ENCODE results near the gene CXCL3. TPM values are rescaled to one million over a fixed set of nuclear protein-coding genes. Genes with fewer than 3 reads are reported as not detected.

The CXCL3 gene
- total RNA-seq, 1 donor from 2014 or later: not detected

DNA sequence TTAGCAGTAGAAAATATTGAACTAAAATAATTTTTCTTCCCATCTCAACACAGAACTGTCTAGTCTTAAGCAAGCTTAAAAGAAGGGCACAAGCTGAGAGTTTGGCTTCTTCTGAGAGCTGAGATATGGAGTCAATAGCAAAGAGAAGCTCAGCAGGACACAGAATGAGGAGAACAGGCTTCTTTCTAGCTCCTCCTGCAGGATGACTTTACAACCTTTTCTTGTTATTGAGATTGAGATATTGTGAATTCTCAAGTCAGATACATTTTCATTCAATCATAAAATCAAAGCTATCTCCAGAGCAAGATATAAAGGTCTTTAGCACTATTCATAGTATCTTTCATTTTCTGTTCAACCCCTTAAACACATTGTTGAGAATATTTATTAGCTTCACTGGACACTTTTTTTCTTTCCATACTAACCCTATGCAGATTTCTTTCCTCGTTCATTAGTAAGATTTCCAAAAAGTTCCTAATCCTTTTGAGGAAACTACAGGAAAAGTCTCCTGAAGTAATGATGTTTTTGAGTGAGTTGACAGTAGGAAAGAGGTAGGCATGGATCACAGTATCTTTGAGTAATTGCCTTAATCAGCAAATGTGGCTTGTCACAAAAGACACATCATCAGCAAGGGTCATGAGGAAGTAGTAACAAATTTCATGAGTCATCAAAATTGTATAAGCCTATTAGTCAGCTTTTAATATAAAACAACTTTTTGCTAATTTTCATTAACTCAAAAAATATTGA lies 17.8 kb upstream of the CXCL3 start:
- intact Hi-C loops (cut with DNase I): no loop called here
- H3K4me3 ChIP-seq: no peak overlapping the region
- H3K4me1 ChIP-seq: no peaks in the 10 kb centered on the region
- no peaks in the 10 kb centered on the region for H3K27me3 ChIP-seq
- TF ChIP-seq, protein P1, sequence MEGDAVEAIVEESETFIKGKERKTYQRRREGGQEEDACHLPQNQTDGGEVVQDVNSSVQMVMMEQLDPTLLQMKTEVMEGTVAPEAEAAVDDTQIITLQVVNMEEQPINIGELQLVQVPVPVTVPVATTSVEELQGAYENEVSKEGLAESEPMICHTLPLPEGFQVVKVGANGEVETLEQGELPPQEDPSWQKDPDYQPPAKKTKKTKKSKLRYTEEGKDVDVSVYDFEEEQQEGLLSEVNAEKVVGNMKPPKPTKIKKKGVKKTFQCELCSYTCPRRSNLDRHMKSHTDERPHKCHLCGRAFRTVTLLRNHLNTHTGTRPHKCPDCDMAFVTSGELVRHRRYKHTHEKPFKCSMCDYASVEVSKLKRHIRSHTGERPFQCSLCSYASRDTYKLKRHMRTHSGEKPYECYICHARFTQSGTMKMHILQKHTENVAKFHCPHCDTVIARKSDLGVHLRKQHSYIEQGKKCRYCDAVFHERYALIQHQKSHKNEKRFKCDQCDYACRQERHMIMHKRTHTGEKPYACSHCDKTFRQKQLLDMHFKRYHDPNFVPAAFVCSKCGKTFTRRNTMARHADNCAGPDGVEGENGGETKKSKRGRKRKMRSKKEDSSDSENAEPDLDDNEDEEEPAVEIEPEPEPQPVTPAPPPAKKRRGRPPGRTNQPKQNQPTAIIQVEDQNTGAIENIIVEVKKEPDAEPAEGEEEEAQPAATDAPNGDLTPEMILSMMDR (IDR thresholded peaks at IDR 0.05): no peak
- no peak for TF ChIP-seq POLR2AphosphoS5 (IDR thresholded peaks at IDR 0.05; ENCODE audit: insufficient read depth in 1 of 2, low read depth in 1 of 2)
- no peak for TF ChIP-seq POLR2A (IDR thresholded peaks at IDR 0.05)
- no peak for DNase-seq (ENCODE audit: extremely low spot score in 2 of 2)
- no peak overlapping the region for H3K27ac ChIP-seq
- no peaks in the 10 kb centered on the region for H3K9me3 ChIP-seq
- H3K36me3 ChIP-seq: no peaks in the 10 kb centered on the region

DNA sequence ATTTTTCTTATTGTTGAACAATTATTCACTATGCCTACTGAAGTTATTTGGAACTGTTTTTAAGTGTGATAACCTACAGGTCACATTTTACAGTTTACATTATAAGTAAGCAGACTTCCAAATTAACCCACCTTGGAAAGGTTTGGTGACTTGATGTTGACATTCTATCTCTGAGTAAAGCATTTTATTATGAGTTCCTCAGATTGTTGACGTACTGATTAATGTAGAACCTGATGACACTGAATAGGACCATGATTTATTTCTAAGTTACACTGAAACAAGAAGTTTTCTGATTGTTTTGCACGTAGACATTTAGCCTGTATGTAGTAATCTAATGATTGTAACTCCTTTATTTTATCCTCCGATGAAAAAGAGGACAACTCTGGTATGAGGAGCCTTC lies 17.0 kb upstream of the CXCL3 start:
- Histone ChIP-seq H3K4me1 (no peaks in the 10 kb centered on the region), H3K27ac (no peak overlapping the region), H3K9me3 (no peaks in the 10 kb centered on the region), H3K4me3 (no peak overlapping the region), H3K36me3 (no peaks in the 10 kb centered on the region), H3K27me3 (no peaks in the 10 kb centered on the region)
- intact Hi-C loops (cut with DNase I): no loop called here
- DNase-seq (ENCODE audit: extremely low spot score in 2 of 2): no peak
- TF ChIP-seq POLR2AphosphoS5 (IDR thresholded peaks at IDR 0.05; ENCODE audit: insufficient read depth in 1 of 2, low read depth in 1 of 2) (no peak), POLR2A (IDR thresholded peaks at IDR 0.05) (no peak)
- TF ChIP-seq, protein P1 (IDR thresholded peaks at IDR 0.05): no peak

DNA sequence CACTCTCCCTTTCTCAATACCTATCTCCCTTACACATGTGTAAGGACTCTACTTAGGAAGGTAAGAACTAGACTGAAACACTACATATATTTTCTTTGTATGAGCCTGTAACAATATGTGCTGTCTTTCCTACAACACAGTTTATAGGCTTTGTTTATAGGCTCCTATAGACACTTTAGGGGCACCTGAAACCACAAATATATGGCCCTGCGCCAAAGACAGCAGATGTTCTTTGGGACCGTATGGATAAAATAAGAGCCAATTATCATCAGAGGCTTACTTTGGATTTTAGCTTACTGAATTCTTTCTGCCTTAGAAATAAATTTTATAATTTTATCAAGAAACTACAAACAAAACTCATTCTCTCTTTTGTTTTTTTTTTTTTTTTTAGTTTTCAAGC lies 16.6 kb upstream of the CXCL3 start:
- H3K9me3 ChIP-seq: no peaks in the 10 kb centered on the region
- H3K4me1 ChIP-seq: no peaks in the 10 kb centered on the region
- no peak for TF ChIP-seq POLR2A (IDR thresholded peaks at IDR 0.05)
- TF ChIP-seq, protein P1 (IDR thresholded peaks at IDR 0.05): no peak
- no peak for TF ChIP-seq POLR2AphosphoS5 (IDR thresholded peaks at IDR 0.05; ENCODE audit: insufficient read depth in 1 of 2, low read depth in 1 of 2)
- H3K4me3 ChIP-seq: no peak overlapping the region
- DNase-seq (ENCODE audit: extremely low spot score in 2 of 2): no peak
- no peak overlapping the region for H3K27ac ChIP-seq
- H3K36me3 ChIP-seq: no peaks in the 10 kb centered on the region
- intact Hi-C loops (cut with DNase I): no loop called here
- no peaks in the 10 kb centered on the region for H3K27me3 ChIP-seq

DNA sequence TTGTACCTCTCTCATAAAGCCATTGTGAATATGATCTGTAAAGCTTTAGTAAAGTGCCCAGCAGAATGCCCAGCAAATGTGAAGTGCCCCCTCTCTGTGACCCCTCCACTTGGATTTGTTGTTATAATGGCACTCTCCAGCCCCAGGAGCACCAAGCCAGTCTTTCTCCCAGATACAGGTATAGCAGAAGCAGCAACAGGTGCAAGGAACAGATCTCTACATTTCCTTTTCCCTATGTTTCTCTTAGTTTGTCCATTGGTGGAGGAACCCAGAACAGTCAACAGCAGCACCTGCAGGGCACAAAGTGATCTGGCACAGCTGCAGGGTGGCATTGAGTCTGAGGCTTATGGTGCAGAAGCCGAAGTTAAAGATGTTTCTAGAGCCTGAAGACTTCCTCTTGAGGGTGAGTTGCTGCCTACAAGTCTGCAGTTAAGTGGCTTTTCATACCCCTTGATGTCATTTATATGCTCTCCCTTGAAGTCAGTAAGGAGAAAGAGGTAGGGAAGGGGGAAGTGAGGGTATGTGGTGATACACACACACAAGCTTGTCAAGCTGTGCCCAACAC lies 16.1 kb upstream of the CXCL3 start:
- Histone ChIP-seq H3K27me3 (no peaks in the 10 kb centered on the region), H3K4me1 (no peaks in the 10 kb centered on the region), H3K36me3 (no peaks in the 10 kb centered on the region), H3K27ac (no peak overlapping the region), H3K4me3 (no peak overlapping the region), H3K9me3 (no peaks in the 10 kb centered on the region)
- TF ChIP-seq, protein P1 (IDR thresholded peaks at IDR 0.05): no peak
- no peak for DNase-seq (ENCODE audit: extremely low spot score in 2 of 2)
- intact Hi-C loops (cut with DNase I): no loop called here

DNA sequence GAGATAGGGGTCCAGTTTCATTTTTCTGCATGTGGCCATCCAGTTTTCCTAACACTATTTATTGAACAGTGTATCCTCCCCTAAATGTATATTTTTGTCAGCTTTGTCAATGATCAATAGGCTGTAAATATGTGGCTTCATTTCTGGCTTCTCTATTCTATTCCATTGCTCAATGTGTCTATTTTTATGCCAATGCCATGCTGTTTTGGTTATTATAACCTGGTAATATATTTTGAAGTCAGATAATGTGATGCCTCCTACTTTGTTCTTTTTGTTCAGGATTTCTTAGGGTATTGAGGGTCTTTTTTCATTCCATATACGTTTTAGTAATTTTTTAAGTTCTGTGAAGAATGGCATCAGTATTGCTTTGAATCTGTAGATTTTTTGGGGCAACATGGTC lies 8.7 kb upstream of the CXCL3 start:
- Histone ChIP-seq H3K4me3 (no peak overlapping the region), H3K9me3 (no peaks in the 10 kb centered on the region), H3K27me3 (no peaks in the 10 kb centered on the region), H3K27ac (no peak overlapping the region), H3K36me3 (no peaks in the 10 kb centered on the region), H3K4me1 (no peaks in the 10 kb centered on the region)
- intact Hi-C loops (cut with DNase I): no loop called here
- DNase-seq (ENCODE audit: extremely low spot score in 2 of 2): no peak
- TF ChIP-seq POLR2AphosphoS5 (IDR thresholded peaks at IDR 0.05; ENCODE audit: insufficient read depth in 1 of 2, low read depth in 1 of 2): no peak
